ENCODE measurements around the gene MB21D2.
A peak's percentile ranks its signal among the peaks of the same experiment; 100 is the strongest.

The MB21D2 gene

GRCh38 chr3:192888190-192888589 is 29.5 kb downstream of the MB21D2 start:
- DNase-seq, result no peak

DNA sequence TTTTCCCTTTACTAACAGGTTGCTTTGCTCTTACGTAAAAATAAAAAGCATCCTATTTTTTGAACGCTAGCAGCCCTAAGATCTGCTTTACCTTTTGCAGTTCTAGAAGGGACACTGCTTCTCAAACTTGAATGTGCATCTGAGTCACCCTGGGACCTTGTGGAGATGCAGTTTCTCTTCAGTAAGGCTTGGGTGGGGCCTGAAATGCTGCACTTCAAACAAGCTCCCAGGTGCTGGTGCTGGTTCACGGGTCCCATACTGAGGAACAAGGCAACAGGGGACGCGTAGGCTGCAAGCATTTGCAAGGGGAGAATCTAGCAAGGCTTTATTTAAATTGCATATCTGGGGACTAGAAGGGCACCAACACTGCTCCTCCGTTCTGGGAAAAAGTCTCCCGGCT is 30.0 kb downstream of the MB21D2 start:
- DNase-seq, result no peak

GRCh38 chr3:192887047-192887446 is 30.6 kb downstream of the MB21D2 start:
- no peak for DNase-seq

GRCh38 chr3:192884777-192885773 is 32.6 kb downstream of the MB21D2 start:
- no peak for DNase-seq

DNA sequence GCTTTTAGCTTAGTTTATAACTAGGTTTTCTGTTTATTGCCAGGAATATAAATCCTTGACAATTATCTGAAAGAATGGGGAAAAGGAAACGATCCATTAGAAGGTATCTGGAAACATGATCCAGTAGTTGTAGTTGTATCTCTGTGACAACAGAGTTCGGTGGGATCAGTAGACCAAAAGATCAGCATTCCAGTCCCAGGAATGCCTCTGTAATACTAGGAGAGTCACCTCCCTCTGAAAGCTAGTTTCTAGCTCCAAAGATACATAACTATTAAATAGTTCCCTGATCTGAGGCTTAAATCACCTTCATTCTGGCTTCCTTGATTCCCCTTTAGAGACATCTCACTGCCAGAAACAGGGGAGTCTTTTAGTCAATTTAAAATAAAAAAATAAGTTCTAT is 34.1 kb downstream of the MB21D2 start:
- DNase-seq, result no peak

DNA sequence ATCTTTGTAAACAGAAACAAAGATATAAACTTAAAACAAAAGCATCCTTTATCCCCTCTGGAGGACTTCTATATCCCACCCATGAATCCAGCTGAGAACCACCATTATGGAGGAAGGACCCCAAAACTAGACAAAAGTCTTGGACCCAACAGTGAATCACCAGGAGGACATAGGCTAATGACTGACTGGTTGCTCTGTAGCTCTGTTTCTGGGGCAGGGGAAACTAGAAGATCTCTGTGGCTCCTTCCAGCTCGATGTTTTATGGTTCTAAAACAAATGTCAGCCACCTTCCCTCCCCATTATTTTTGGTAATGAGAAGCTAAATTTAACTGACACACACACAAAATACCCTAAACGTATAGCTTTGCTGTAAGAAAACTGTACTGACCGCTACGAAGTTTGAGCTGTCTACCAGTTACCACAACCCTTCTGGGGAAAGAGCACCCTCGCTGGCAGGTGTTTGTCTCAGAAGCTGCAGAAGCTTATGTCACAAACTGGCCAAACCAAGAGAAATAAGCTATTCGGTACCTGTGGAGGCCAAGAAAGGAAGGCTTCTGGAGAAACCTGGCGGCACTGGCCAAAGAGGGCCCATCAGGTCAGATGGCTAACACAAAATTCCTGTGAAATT is 36.4 kb downstream of the MB21D2 start:
- no peak for DNase-seq

DNA sequence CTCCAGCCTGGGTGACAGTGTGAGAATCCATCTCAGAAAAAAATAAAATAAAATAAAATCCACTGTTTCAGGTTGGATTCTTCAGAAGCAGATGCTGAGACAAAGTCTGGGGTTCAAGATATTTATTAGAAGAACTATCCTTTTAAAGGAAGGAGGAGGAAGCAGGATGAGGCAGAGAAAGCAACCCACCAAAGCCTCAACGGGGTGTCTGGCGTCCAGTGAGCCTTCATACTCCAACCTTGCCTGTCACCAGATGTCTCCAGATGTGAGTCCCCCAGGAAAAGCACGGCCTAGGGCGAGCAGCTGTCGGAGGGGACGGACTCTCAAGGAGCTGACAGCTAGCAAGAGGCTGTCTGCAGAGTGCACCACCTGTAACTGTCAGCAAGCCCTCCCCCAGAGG is 37.3 kb downstream of the MB21D2 start:
- DNase-seq, result no peak

DNA sequence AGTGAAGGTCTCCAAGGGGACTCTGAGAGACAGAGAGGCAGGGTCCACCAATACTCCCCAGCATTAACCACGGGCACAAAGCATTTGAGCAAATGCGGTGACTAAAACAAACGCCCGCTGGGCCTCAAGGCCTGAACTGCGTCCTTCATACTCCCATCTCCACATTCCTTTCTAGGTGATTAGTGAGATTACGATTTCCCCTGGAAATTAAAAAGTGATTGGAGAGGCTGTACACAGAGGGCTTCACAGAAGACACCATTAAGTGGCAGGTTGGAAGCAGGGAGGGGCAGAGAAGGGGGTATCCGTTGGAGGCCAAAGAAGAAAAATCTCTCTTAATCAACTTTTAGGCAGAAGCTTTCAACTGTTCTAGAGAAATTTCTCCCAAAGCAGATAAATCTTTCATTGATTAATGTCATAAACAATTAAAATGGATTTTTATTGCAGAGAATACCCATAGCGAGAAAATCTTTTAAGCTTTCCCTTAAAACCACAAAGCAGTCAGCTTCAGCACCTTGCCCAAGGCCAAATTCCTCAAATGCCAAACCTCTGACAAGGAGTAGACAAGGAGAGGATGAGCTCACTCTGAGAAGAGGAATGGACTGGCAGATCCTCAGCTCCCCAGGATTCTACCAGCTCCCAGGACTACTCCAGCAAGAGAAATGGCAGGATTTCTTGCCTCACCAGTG is 38.2 kb downstream of the MB21D2 start:
- no peak for DNase-seq

DNA sequence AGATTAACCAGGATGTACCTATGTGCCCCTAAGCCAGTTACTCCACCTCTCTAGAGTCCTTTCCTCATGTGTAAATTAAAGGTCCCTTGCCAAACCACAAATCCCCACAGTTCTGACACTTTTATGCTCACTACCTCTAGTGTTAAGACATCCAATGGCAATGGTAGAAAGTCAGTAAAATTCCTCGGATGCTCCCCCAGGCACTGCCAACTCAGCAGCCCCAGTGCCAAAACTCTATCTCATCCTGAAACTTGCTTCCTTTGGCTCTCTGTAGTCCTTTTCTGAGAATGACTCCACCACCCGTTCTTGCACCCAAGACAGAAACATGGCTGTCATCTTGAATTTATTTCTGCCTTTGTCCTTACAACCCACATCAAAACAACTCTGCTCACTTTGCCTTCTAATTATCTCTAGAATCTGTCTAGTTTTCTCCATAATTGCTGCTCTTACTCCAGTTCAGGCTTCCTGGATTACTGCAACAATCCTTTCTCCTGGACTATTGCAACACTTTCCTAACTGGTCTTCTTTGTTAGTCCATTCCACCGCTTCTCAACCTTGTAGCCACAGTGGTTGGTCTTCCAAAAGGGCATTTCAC is 41.6 kb downstream of the MB21D2 start:
- no peak for DNase-seq

DNA sequence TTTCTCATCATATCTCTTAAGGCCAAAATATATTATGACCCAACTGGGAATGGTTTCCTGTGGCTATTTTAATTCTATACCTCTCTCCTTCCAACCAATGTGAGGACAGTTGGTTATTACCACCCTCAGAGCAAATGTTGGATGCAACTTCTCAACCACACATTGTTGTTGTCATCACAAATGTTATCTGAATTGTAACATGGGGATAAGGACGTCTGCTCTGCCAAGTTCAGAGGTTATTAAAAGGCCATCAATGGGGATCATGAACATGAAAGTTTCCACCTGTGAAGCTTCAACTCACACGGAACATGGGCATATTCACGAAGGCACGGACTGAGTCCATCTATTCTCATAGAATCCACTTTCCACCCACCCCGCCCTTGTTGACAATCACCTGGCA is 46.8 kb downstream of the MB21D2 start:
- no peak for DNase-seq

- DNase-seq, result no peak
Observed at GRCh38 chr3:192869131-192870031, 48.3 kb downstream of the MB21D2 start.

GRCh38 chr3:192867645-192868044 is 50.0 kb downstream of the MB21D2 start:
- DNase-seq, result no peak

GRCh38 chr3:192866804-192867203 is 50.9 kb downstream of the MB21D2 start:
- no peak for DNase-seq

DNA sequence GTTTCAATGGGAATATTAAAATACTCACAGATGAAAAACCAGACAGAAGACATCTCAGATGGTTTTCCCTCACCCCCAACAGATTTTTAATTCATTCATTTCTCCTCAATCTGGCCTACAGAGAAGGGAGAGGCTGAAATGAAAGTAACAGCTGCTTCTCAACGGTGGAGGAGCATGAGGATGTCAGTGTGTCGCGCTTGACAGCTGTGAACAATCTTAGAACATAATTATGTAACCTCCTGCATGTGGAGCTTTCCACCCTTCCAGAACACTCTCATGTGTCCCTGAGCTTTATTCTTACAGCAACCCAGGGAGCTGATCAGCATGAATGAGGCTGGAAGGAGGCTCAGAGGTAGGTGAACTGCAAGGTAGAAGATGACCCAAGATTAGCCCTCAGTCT is 52.7 kb downstream of the MB21D2 start:
- no peak for DNase-seq

DNA sequence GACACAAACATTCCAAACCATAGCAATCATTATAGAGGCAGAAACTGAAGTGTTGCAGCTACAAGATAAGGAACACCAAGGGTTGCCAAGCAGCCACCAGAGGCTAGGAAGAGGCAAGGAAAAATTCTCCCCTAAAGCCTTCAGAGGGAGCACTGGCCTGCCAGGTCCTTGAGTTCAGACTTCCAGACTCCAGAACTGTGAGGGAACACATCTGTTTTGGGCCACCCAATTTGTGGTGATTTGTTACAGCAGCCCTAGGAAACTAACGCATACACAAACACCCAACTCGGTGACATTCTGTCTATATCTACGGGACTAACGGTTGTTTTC is 54.6 kb downstream of the MB21D2 start:
- DNase-seq, result no peak

GRCh38 chr3:192862408-192863090 is 55.1 kb downstream of the MB21D2 start:
- no peak for DNase-seq

DNA sequence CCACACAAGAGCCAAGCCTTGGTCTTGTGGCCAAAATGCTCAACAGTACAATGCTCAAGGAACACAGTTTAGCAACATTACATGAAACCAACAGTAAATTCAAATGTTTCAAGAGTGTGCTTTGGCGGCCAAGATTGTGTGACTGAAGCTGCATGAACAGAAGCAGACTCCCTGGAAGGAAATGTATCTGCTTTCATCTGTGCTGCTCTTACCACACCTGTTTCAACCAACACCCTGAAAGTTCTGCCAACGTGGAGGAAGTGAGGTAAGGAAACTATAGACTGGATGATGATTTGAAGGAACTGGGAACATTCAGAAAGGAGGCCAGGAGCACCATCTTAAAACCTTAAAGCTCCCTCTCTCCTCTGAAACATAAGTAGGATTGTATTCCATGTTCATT is 55.7 kb downstream of the MB21D2 start:
- DNase-seq, result peak; percentile 2

GRCh38 chr3:192860454-192860853 is 57.2 kb downstream of the MB21D2 start:
- no peak for DNase-seq

- no peak for DNase-seq
Observed at GRCh38 chr3:192858849-192859585, 58.6 kb downstream of the MB21D2 start.

DNA sequence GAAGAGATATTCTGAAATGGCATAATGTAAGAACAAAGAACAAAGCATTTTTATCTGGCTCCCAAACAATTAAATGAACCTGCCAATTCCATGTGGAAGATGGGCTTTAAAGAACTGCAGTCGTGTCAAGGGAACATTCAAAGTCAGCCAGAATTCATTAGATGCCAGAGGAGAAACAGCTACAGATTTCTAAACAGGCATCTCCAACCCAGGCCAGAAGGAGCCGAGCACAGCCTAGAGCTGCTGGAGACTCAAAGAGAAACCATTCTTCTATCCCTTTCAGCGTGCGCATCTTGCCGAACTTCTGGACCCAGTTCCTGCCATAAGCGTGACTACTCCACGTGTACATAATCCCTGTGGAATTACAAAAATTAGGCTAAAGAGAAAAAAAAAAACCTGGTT is 60.4 kb downstream of the MB21D2 start:
- no peak for DNase-seq

- DNase-seq, result no peak
Observed at GRCh38 chr3:192855434-192855833, 62.2 kb downstream of the MB21D2 start.
